Activated CD4-positive, alpha-beta T cell treated with anti-CD3 and anti-CD28 coated beads, Interleukin-2, amount 50 U/mL, for 48 hours (primary cell): ENCODE measurements around the gene ALOXE3.
"Not testable (repeated sequence)": the region's sequence is repeated elsewhere in the genome, so short reads cannot be mapped to it uniquely, and the experiment has no call there.

Experiments
- DNase-seq, 2 experiments: peaks; one replicate each; pipeline ENCODE4 v3.0.0-alpha.2; 2020

The ALOXE3 gene

DNA sequence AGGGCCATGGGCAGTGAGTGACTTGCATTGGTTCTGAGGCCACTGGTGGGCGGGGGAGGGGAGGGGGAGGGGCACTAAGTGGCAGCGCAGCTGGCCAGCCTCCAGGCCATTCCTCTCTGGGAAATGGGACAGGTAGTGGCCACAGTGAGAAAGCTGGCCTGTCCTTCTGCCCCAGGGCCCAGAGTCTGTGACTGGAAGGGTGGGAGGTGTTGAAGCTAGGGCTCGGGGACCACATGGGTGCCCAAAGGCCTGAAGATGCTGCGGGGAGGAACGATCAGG is 30.4 kb downstream of the ALOXE3 start:
- no peak for DNase-seq

DNA sequence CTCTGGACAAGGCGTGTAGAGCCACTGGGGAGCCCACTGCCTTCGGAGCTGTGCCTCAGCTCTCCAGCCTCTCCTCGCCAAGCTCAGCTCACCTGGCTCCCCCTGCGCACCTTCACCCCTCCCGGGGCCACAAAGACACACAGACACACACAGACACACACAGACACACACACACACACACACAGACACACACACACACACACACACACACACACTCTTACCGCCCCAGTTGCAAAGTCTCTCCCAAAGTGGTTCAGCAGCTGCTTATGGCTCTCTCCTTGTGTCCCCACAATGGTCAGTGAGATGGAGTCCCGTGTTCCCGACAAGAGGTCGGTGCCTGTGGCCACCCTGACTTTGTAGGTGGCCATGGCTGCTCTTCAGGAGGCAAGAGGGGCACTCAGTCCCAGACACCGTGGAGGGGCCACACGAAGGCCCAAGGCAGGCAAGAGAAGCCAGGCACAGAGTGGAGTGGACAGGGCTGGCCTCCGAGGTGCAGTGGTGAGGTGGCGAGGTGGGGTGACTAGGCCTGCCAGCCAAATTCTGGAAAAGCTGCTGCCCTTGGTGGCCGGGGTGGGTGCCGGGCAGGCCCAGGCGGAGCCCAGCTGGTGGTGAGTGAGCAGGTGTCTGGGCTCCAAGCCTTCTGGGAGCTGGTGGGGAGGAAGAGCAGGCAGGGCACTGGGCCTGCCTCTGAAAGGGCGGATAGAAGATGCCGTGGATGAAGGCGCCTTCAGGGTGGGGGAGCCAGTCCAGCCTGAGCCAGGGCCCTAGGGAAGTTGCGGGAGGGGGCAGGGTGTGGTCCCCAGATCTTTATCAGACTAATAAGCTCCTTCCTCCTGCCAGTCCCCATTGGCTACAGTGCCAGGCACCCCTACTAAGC is 31.0 kb downstream of the ALOXE3 start, which contains the start of gene ALOX12B:
TSS of gene ALOX12B (minus strand) at position 642 of the 877 bp plus-strand sequence. CDS start at position 368, 274 bp downstream.
- DNase-seq, result no peak

DNA sequence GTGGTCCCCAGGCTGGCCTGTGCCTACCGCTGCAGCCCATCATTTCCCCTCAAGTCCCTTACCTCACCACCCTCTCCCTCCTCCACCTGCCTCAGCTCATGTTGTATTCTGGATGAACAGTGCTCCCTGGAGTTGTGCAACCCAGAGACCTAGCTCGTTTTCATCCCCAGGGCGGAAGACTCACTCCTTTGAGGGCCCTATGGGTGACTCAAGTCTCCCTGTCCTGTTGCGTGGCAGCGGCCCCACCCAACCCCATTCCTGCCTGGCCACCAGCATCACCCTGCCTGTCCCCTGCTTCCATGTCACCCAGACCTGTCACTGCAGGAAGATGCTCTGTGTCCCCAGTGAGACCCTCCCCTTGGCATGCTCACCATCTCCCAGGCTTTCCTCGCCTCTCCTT is 34.1 kb downstream of the ALOXE3 start:
- DNase-seq, result no peak

DNA sequence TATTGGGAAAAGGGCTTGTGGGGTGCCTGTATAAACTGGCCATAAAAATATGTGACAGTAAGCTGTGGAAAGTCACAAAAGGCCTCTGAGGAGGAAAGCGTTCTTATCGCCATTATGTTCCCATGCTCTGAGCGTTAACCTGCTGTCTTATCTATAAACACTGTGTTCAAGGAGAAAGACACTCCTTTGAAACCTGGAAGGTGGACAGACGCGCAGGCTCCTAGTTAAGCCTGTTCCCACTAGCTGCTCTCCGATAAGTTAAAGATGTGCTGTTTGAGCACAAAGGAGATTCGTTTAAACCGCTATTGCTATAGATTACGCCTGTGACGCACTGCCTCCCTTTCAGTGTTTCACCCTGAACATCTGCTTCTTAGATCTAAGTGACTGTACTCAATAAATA is 36.0 kb downstream of the ALOXE3 start:
- no peak for DNase-seq

DNA sequence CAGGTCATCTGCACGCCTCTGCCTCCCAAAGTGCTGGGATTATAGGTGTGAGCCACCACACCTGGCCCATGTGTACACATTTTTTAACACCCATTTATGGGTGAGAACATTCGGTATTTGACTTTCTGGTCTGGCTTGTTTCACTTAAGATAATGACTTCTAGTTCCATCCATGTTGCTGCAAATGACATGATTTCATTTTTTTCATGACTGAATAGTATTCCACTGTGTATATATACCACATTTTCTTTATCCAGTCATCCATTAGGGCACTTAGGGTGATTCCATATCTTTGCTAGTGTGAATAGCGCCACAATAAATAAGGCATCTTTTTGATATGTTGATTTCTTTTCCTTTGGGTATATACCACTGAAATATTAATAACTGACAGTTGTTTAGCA is 36.4 kb downstream of the ALOXE3 start:
- no peak for DNase-seq

DNA sequence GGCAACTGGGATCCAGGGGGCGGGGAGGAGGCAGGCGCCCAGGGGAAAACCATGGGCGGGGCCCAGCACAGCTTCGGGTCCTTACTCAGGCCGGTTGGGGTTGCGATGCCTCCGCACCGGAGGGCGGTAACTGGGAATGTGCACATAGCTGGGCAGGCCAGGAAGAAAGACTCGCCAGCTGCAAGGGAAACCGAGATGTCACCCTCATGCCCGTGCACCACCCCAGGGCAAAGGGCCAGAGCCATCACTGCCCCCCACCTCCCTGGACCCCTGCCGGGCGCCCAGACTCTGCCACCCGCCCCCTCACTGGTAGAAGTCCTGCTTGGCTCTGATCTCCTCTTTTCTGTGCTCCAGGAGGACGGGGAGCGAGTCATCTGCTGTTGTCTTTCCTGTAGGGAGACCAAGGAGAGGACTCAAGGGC is 37.5 kb downstream of the ALOXE3 start:
- no peak for DNase-seq

DNA sequence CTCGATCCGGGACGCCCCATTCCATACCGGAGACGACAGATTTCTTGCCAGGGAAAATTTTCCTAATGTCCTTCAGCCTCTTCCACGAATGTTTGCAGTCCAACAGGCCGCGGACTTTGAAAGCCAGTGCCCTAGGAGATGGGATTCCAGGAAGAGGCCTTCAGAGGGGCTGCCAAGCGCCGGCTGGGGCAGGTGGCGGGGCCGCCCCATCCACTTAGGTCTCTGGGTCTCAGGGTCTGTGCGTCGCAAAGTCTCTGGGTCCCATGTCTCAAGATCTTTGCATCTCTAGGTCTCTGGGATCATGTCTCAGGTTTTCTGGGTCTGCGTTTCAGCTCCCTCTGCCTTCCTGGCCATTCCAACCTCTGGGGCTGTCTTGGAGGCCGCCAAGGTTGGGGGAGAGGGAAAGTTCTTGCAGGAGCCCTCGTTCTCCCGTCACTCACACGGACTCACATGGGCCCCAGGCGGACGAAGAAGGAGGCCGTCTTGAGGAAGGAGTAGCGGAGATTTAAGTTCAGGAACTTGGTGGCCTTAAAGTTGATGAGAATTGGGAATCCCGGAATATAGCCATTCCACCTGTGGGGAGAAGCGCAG is 38.0 kb downstream of the ALOXE3 start:
- no peak for DNase-seq

DNA sequence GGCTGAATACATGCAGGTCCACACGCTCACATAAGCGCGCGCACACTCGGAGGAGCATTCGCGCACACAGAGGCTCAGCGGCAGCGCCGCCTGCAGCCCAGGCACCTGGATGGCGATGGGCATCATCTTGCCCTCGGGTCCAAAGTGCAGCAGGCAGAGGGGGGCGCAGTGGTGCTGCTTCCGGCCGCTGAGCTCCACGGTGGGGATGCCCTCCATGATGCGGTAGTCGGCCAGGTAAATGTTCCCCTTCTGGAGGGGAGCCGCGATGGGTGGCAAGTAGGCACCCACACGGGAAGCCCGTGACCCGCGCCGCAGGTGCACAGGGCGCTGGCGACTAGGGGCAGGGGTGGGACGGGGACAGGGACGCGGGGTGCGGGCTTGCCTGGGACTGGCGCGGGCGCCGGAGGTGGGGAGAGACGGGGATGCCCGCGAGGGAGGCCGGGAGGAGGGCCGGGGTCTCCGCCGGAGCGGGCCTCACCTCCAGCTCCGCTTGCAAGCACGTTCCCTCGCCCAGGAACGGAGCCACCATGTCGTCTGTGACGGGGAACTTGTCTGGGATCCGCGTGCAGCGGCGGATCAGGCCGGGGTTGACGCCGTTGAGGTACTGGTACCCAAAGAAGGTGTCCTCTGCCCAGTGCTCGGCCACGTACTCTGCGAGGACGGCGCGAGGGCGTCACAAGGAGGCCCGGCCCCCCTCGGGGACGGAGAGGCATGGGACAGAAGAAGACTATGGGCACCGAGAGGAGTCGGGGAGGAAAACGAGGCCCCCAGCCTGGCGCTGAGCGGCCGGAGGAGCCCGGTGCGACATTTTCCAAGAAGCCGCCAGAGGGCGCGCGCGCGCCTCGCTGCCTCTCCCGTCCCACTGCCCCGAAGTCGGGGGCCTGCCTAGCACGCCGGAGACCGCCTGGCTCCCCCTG is 38.8 kb downstream of the ALOXE3 start:
- DNase-seq, result peak; percentile 84 to 88

DNA sequence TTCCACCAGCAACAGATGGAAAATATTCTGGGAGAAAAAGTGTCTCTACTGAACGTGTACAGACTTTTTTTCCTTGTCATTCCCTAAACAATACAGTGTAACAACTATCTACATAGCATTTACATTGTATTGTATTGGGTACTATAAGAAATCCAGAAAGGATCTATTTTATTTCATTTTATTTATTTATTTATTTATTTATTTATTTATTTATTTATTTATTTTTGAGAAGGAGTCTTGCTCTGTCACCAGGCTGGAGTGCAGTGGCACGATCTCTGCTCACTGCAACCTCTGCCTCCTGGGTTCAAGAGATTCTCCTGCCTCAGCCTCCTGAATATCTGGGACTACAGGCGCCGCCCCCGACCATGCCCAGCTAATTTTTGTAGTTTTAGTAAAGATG is 40.4 kb downstream of the ALOXE3 start:
- DNase-seq, result not testable (repeated sequence)

DNA sequence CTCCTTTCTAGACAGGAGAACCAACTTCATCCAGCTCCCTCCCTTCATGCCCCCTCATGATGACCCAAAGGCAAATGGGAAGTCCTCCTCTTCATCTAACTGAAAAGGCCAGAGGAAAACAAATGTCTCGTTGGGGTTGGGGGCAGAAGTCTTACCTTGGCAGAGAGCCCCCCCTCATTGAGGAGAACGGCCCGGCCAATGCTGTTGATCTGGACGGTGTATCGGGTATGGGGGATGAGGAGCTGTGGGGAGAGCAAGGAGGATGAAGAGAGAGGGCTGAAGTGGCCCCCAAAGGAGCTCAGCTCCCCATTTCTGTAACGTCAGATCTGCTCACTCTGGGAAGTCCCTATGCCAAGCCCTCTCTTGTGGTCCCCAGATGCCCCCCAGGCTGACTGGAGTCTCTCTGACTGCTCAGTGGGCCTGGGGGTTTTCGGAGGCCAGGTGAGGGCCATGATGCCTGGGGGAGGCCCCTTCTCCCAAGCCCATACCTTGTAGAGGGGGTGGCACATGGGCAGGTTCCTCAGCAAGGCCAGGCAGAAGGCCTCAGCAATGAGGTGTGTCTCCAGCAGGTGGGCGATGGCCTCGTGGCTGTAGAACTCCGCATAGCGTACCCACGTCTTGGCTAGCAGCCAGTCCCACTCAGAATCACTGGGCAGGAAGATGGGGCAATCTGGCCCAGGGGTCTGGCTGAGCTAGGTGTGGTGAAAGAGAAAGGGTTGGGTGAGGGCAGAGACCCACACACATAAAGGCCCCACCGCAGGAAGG is 41.6 kb downstream of the ALOXE3 start:
- DNase-seq, result no peak

DNA sequence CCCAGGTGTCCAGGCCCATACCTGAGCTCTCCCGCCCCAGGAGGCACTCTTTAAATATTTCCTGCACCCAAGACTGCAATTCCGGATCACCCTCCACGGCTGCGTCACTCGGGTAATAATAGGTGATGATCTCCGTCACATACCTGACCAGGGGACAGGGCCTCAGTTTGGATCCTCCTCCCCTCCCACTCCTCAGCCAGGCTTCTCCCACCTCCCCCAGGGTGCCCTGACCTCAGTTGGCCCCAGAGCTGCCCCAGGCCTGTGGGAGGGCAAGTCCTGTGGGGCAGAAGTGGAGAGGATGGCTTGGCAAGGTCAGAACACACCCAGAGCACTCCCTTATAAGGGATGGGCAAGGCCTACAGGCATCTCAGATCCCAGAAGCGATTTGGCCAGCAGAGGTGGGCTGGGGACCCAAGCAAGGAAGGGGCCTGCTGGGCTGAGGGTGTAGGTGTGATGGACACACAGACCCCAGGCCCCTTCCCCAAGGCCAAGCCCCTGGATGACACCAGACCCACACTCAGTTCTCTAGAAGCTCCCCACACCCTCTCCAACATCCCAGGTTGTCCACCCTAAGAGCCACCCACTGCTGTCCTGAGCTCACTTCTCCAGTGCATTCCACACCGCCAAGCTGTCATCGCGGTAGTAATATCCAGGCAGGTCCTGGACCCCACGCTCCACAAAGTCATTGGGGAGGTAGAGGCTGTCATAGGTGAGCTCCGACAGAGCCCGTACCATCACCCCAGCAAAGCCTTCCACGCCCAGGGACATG is 42.6 kb downstream of the ALOXE3 start:
- DNase-seq, result no peak

DNA sequence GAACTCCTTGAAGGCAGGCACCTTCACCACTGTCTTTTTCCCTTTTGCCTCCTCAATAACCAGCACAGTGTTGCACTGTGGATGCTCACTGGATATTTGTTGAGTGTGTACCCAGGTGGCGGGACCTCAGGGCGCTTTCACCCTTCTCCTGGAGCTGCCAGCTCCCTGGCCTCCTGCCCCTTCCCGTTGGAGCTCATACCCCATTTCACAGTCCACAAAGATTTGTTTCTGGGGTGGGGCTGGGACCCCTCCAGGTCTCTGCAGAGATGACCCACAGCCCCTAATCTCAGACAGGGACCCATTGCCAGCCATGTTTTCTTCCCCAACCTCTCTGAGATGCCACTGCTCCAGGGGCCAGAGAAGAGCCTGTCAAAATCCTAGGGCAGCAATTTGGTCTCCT is 43.2 kb downstream of the ALOXE3 start:
- DNase-seq, result no peak

DNA sequence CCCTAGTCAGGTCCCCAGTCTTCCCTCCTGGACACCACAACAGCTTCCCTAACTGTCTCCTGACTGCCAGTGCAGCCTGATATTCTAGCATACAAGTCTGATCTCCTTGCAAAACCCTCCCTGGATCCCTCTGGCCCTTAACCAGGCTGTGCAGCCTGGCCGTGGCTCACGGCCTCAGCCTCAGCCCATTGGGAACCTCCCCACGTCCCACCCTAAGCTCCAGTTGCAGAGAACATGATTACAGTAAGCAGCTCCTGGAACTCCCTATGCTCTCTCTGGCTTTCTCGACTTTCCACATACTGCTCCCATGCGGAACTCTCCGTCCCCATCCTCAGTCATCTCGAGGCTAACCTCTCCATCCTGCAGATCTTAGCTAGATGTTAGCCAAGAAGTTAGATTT is 43.8 kb downstream of the ALOXE3 start:
- no peak for DNase-seq

DNA sequence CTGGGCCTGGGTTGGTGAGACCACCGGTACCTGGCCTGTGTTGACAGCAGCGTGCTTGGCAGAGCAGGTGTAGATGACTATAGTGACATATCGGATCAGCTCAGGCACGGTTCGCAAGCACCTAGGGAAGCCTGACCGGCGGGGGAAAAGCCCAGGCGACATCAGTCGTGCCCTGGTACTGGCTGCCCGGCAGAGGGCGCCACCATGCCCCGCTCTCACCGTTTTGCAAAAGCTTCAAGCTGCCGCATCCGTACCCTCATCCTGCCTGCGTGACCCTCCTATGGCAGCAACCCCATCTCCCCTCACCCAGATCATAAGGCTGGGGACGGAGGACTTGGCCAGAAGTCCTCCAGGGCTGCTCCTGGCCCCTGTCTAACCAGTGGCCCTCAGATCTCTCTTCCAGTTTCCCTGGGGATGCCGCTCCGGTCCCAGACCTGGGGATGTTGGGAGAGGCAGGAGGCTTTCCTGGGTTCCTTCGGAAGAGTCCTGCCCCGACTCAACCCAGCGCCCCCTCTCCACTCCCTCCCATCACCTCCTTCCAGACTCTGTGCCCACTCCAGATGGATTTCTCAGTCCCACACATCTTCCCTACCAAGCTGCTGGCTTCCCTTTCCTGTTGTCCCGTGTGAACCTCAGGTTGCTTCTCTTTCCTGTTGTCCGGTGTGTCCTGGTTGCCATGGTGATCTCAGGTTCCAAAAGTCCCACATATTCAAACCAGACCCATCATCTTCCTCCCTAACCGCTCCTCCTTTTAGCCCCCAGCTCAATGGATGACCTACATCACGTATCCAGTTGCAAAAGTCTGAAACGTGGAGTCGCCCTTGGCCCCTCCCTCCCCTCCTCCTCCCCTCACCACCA is 44.5 kb downstream of the ALOXE3 start:
- DNase-seq, result peak; percentile 90 to 92

DNA sequence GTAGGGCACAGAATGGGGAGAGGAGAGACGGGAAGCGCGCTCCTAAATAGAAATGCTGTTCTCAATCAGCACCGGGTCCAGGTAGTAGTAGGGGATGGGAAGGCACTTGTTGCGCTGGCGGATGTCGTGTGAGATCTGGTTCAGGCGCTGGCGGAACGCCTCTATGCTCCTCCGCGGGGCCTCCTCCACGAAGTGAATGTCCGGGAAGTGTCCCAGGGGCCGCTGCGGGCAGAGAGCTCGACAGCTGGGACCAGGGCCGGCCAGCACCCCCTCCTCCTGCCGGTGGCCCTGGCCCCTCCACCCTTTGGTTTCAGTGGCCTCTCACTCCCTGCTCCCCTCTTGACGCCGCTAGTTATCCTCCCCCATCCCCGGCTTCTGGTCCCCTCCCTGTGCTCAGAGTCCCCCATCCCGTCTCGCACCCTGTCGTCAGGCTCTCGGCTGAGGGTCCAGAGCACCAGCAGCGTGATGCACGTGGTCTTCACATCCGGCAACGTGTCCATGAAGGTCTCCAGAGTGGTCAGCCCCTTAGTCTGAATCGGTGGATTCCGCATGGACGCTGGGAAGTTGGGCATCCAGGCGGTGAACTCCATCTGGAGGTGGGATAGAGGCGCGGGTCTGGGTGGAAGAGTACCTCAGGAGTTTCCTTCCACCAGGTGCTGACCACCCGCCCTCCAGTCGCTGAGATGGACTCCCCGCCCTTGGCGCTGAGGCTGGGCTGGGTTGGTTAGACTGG is 45.4 kb downstream of the ALOXE3 start:
- DNase-seq, result peak; percentile 35 to 47

DNA sequence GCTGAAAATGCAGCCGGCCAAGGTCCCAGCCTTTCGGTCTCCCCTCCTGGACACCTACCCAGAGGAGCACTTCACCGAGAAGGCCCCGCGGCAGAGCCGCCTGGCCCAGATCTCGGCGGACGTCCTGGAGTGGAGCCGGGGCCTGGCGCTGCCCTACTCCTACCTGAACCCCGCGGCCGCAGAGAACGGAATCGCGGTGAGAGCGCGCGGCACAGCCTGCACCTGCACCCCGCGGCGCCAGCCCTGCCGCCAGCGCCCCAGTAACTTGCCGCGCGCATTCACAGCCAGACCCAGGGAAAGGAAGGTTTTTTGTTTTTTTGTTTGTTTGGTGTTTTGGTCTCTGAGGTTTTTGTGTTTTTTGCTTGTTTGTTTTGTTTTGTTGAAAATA is 46.0 kb downstream of the ALOXE3 start:
- peak in 1 of 2 experiments; percentile 8 for DNase-seq

DNA sequence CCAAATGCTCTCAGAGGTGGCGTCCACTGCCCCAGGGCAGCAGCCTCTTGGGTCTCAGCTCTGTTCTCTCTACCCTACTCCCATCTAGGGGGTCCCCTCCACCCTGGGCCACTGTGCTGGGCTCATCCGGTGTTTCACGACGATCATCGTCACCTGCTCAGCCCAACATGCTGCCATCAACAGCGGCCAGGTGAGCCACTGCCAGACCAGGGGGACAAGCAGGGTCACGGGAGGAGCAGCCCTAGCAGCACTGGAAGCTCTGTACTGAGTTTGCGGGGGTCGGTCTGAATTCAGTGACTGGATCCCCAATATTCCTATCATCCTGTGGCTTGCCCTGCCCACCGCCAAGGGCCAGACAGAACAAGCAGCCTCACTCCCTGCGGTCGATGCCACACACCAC is 46.8 kb downstream of the ALOXE3 start:
- no peak for DNase-seq

DNA sequence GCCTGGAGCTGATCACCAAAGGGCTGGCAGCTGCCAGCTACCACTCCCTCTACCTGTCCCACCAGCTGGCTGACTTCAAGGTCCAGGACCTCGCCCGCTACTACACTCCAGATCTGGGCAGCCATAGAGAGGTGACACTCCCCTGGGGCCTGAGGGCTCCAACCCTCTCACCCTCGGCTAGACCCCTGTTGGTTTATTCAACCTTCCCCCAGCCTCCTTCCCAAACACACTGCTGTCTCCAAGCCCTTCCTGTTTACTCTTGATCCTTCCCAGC is 48.8 kb downstream of the ALOXE3 start:
- DNase-seq, result no peak

DNA sequence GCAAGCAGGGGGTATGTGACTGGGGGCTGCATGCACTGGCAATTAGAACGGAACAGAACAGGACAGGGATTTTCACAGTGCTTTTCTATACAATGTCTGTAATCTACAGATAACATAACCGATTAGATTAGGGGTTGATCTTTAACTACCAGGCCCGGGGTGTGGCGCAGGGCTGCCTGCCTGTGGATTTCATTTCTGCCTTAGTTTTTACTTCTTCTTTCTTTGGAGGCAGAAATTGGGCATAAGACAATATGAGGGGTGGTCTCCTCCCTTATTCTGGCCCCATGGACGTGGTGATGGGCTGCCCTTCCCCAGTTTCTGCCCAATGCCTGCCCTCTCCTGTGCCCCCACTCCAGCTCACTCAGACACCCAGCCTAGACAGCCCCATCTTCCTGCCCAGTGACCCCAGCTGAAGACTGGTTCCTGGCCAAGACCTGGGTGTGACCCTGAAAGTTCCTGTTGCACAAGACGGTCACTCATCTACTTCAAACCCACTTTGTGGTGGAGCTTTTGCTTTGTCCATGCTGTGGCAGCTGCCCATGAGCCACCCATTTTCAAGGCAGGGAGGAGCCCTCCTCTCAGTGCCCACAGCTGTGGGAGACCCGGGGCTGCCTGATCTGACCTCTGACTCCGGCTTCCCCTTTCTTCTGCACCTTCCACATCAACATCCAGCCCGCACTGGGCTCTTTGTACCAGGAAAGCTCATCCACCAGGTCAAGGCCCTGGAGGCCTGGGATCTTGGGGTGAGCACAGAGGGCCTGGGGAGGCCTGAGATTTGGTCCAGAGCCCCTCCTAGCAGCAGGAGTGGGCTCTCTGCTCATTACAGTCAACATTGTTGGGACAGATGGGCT is 49.4 kb downstream of the ALOXE3 start:
- no peak for DNase-seq

DNA sequence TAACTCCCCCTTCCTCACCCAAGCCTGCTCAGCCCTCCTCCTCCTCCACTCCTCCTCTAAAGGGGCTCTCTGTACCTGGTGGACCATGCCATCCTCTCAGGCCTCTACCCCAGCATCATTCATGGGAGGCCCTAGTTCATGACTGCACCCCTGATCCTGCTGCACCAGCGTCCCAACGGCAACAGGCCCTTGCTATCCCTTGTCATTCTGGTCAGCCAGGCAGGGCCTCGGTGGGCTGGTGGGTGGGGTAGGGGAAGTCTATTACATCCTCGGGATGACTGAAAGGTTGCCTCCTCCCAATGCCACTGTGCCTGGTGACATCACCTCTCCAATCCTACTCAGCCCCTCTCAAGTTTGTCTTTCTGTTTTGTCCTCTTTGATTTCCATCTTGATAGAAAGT is 50.5 kb downstream of the ALOXE3 start:
- DNase-seq, result no peak
